KMS-11 (cell line): Measurements from ENCODE around the gene PGBD1.
A peak's percentile ranks its signal among the peaks of the same experiment; 100 is the strongest.

ENCODE experiments used
- H2AFZ ChIP-seq: fragments of 200-600 bp; sonication (generic); 2 replicates; pipeline ENCODE4 v1.6.1; 2016; ENCODE audit warnings: antibody characterized with exemption, mixed run types, low read depth
- H3K27ac ChIP-seq: fragments of 200-600 bp; sonication (generic); 2 replicates; pipeline ENCODE4 v1.6.1; 2016; ENCODE audit warnings: mild to moderate bottlenecking, mixed run types
- H3K27me3 ChIP-seq: fragments of 200-600 bp; sonication (generic); 2 replicates; pipeline ENCODE4 v1.6.1; 2017; ENCODE audit warnings: mild to moderate bottlenecking, low read depth, mixed run types, moderate library complexity; ENCODE audit not compliant: insufficient read depth
- H3K36me3 ChIP-seq: fragments of 200-600 bp; sonication (generic); 2 replicates; pipeline ENCODE4 v1.6.1; 2017; ENCODE audit warnings: mild to moderate bottlenecking, mixed run types; ENCODE audit not compliant: insufficient read depth
- H3K4me1 ChIP-seq: fragments of 200-600 bp; sonication (generic); 2 replicates; pipeline ENCODE4 v1.6.1; 2016; ENCODE audit warnings: mild to moderate bottlenecking, low read depth, mixed run types; ENCODE audit not compliant: poor library complexity, severe bottlenecking
- H3K4me2 ChIP-seq: fragments of 200-600 bp; sonication (generic); 2 replicates; pipeline ENCODE4 v1.7.0; 2016; ENCODE audit warnings: mild to moderate bottlenecking, mixed run types
- H3K4me3 ChIP-seq: fragments of 200-600 bp; sonication (generic); IDR thresholded peaks from 2 replicates; pipeline ENCODE4 v1.6.1; 2017; ENCODE audit warnings: low read depth, low read length, mixed read lengths; ENCODE audit not compliant: insufficient read depth
- H3K79me2 ChIP-seq: fragments of 200-600 bp; sonication (generic); 2 replicates; pipeline ENCODE4 v1.6.1; 2016; ENCODE audit warnings: low read depth, mixed run types; ENCODE audit not compliant: insufficient read depth
- H3K9ac ChIP-seq: fragments of 200-600 bp; sonication (generic); 2 replicates; pipeline ENCODE4 v1.6.1; 2016; ENCODE audit warnings: mild to moderate bottlenecking, mixed run types
- H4K20me1 ChIP-seq: fragments of 200-600 bp; sonication (generic); 2 replicates; pipeline ENCODE4 v1.6.1; 2016; ENCODE audit warnings: mild to moderate bottlenecking, mixed run types; ENCODE audit not compliant: insufficient read depth
- TF ChIP-seq, protein P1 (sequence below): fragments of 200-600 bp; sonication (generic); conservative IDR thresholded peaks from 2 replicates; pipeline ENCODE4 v1.6.1; 2017; ENCODE audit warnings: low read depth, mild to moderate bottlenecking, antibody characterized with exemption, low read length, moderate library complexity, mixed read lengths

PGBD1 gene

DNA sequence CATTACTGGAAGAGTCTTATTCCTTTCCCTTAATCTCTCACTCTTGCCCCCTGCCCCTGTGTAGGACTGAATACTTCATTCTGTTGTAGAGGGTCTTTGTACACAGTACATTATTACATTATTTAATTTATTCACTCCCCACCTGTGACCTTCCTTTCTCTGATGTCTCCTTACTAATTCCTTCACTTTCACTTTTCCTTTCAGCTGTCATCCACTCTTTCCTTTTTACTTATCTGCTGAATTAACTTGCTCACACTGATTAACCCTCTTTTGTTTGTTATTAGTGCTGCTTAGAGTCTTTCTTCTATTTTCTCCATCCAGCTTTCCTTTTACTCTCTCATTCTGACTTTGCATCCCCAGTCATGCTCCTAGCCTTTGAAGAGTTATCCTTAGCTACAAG, 6.5 kb upstream of the PGBD1 start:
- H3K36me3 ChIP-seq, result no peaks in the 10 kb centered on the region

DNA sequence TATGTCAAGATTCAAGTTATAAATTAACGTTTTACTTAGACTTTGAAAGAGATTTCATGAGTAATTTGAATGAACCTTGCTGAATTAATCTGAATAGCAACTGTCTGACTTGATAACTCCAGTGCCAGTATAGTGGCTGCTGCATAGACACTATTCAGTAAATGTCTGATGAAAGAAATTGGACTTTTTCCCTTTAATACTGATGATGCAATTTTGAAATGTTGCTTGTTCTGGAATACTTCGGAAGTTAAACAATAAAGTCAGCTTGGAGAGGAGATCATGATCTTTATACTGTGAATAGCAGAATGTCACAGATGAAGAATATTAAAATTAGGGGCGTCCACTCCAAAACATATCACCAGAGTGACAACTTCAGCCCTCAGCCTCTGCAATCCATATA, 3.6 kb upstream of the PGBD1 start:
- Histone ChIP-seq H4K20me1 (no peaks in the 10 kb centered on the region), H3K4me1 (no peaks in the 10 kb centered on the region), H3K27me3 (no peaks in the 10 kb centered on the region), H3K79me2 (no peaks in the 10 kb centered on the region), H3K4me2 (no peak overlapping the region), H3K27ac (no peak overlapping the region), H3K4me3 (no peak overlapping the region), H3K36me3 (no peaks in the 10 kb centered on the region), H3K9ac (no peak overlapping the region), H2AFZ (no peak overlapping the region)
- TF ChIP-seq, protein P1, sequence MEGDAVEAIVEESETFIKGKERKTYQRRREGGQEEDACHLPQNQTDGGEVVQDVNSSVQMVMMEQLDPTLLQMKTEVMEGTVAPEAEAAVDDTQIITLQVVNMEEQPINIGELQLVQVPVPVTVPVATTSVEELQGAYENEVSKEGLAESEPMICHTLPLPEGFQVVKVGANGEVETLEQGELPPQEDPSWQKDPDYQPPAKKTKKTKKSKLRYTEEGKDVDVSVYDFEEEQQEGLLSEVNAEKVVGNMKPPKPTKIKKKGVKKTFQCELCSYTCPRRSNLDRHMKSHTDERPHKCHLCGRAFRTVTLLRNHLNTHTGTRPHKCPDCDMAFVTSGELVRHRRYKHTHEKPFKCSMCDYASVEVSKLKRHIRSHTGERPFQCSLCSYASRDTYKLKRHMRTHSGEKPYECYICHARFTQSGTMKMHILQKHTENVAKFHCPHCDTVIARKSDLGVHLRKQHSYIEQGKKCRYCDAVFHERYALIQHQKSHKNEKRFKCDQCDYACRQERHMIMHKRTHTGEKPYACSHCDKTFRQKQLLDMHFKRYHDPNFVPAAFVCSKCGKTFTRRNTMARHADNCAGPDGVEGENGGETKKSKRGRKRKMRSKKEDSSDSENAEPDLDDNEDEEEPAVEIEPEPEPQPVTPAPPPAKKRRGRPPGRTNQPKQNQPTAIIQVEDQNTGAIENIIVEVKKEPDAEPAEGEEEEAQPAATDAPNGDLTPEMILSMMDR, result no peak

More for the DNA sequence above, 6.5 kb upstream of the PGBD1 start:
- no peak overlapping the region for H2AFZ ChIP-seq
- TF ChIP-seq, protein P1, result no peak
- H3K4me3 ChIP-seq, result no peak overlapping the region
- no peaks in the 10 kb centered on the region for H3K79me2 ChIP-seq
- H3K4me1 ChIP-seq, result no peaks in the 10 kb centered on the region
- no peak overlapping the region for H3K27ac ChIP-seq
- H4K20me1 ChIP-seq, result no peaks in the 10 kb centered on the region
- no peak overlapping the region for H3K9ac ChIP-seq
- H3K4me2 ChIP-seq, result no peak overlapping the region
- H3K27me3 ChIP-seq, result no peaks in the 10 kb centered on the region

DNA sequence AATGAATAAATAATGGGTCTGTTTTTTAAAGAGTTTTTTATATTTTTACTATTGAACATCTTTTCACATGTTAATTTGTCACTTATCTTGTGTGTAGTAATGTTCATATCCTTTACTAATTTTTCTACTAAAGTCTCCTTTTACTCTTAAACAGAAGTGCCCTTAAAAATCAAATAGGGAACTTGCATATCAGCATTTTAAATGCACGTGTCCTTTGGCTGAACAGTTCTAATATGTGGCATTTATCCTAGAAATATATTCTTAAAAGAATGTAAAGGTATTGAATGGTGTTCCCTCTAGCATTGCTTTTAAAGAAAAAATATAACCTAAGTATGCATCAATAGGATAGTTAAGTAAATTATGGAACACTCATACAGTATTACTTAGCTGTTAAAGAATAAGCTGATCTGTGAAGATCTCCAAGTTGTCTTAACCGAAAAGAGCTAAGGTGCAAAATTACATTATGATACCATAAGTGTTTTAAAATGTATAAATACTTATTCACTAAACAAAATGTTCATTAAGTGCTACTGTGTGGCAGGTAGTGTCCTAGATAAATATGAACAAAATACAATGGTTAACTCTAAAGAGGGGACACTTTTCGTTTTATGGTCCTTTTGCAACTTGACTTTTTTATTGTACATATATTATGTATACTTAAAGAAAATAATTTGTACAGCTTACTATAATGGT, 631 bp upstream of the PGBD1 start:
- Histone ChIP-seq H3K27me3 (no peaks in the 10 kb centered on the region), H3K36me3 (no peaks in the 10 kb centered on the region), H3K9ac (no peak overlapping the region), H3K27ac (no peak overlapping the region), H3K4me3 (no peak overlapping the region), H4K20me1 (no peaks in the 10 kb centered on the region), H2AFZ (peak overlapping the region; percentile 50; the same call in 1 of the 2 replicates), H3K79me2 (no peaks in the 10 kb centered on the region), H3K4me2 (no peak overlapping the region), H3K4me1 (no peaks in the 10 kb centered on the region)
- TF ChIP-seq, protein P1, result no peak

DNA sequence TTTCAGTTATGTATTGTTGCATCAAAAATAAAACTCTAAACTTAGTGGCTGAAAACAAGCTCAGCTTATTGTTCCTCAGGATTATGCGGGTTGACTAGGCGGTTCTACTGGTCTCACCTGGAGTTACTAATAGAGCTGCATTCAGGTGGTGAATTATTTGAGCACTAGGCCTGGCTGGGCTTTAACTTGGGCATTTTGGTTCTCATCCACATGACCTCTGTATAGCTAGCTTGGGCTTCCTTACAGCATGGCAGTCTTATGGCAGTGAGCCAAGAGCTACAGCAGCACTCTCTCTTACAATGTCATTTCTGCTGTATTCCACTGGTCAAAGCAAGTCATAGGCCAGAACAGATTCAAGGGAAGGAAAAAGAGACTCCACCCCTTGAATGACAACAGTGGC, 1.6 kb downstream of the PGBD1 start:
- H2AFZ ChIP-seq, result no peak overlapping the region
- no peak overlapping the region for H3K9ac ChIP-seq
- H3K4me1 ChIP-seq, result no peaks in the 10 kb centered on the region
- no peaks in the 10 kb centered on the region for H4K20me1 ChIP-seq
- no peaks in the 10 kb centered on the region for H3K79me2 ChIP-seq
- H3K27ac ChIP-seq, result no peak overlapping the region
- H3K27me3 ChIP-seq, result no peaks in the 10 kb centered on the region
- H3K36me3 ChIP-seq, result no peaks in the 10 kb centered on the region
- no peak overlapping the region for H3K4me3 ChIP-seq
- H3K4me2 ChIP-seq, result no peak overlapping the region
- TF ChIP-seq, protein P1, result no peak
